ENCODE data around the gene GPHN. TPM values are rescaled to one million over a fixed set of nuclear protein-coding genes. Genes with fewer than 3 reads are reported as not detected.
"Not testable (repeated sequence)": the region's sequence is repeated elsewhere in the genome, so short reads cannot be mapped to it uniquely, and the experiment has no call there.

GPHN gene
- total RNA-seq, 1 donor from 2014 or later: 11.8 TPM

DNA sequence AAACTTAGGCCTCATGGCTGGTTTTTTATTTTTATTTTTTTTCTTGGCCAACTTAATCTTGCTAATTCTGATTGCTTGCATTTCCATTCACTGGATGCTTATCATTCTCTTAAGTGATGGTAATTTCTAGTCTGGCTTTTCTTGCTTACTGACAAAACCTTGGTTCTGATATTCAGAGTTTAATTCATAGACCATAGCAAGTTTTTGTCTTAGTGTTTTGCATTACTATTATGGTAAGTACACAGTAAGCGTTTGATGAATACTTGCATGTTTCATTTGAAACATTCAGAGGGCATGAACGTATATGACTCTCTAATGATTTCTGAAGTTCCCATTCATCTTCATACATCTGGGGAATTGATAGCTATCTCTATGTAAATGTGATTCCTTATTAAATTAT lies 55.8 kb downstream of the GPHN start:
- Histone ChIP-seq H3K27me3 (ENCODE audit: control insufficient read depth, insufficient read depth, low read length) (no peaks in the 10 kb centered on the region), H3K4me3 (ENCODE audit: low read depth, low read length) (no peak overlapping the region), H3K36me3 (ENCODE audit: control insufficient read depth, insufficient read depth, low read length) (no peaks in the 10 kb centered on the region)
- TF ChIP-seq, protein P1, sequence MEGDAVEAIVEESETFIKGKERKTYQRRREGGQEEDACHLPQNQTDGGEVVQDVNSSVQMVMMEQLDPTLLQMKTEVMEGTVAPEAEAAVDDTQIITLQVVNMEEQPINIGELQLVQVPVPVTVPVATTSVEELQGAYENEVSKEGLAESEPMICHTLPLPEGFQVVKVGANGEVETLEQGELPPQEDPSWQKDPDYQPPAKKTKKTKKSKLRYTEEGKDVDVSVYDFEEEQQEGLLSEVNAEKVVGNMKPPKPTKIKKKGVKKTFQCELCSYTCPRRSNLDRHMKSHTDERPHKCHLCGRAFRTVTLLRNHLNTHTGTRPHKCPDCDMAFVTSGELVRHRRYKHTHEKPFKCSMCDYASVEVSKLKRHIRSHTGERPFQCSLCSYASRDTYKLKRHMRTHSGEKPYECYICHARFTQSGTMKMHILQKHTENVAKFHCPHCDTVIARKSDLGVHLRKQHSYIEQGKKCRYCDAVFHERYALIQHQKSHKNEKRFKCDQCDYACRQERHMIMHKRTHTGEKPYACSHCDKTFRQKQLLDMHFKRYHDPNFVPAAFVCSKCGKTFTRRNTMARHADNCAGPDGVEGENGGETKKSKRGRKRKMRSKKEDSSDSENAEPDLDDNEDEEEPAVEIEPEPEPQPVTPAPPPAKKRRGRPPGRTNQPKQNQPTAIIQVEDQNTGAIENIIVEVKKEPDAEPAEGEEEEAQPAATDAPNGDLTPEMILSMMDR (IDR thresholded peaks at IDR 0.05; ENCODE audit: insufficient read depth, low read length, severe bottlenecking): no peak
- FAIRE-seq: no peak
- no peak for DNase-seq (ENCODE audit: low read depth)

DNA sequence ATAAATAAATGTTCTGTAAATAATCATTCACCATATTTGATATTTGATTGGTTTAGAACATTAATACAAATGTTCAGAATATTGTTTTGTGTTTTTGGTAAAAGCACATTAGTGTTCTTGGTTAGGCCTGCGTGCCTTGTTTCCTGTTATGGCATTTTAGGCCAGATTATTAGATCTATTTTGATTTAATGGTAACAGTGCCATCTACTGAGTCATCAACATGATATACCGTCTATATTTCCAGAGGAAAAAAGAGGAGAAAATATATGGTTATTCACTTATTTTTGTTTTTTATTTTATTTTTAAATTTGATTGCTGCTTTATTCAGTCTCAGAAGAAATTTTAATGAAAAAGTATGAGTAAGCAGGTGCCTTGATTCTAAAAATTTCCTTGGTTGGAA lies 60.3 kb downstream of the GPHN start:
- no peak overlapping the region for H3K4me3 ChIP-seq (ENCODE audit: low read depth, low read length)
- no peaks in the 10 kb centered on the region for H3K27me3 ChIP-seq (ENCODE audit: control insufficient read depth, insufficient read depth, low read length)
- TF ChIP-seq, protein P1 (IDR thresholded peaks at IDR 0.05; ENCODE audit: insufficient read depth, low read length, severe bottlenecking): no peak
- FAIRE-seq (no peak), DNase-seq (ENCODE audit: low read depth) (no peak)
- no peaks in the 10 kb centered on the region for H3K36me3 ChIP-seq (ENCODE audit: control insufficient read depth, insufficient read depth, low read length)

DNA sequence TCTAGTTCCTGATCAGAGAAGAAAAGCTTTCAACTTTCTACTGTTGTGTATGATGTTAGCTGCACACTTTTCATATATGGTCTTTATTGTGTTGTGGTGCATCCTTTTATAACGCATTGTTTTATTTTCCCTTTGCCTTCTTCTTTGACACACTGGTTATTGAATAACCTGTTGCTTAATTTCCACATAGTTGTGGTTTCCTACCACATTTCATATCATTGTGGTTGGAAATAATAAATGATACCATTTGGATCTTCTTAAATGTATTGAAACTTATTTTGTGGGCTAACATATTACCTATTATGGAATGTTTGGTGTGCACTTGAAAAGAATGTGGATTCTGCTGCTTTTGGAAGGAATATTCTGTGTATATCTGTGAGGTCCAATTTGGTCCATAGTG lies 64.9 kb downstream of the GPHN start:
- no peaks in the 10 kb centered on the region for H3K36me3 ChIP-seq (ENCODE audit: control insufficient read depth, insufficient read depth, low read length)
- H3K4me3 ChIP-seq (ENCODE audit: low read depth, low read length): no peak overlapping the region
- FAIRE-seq (no peak), DNase-seq (ENCODE audit: low read depth) (no peak)
- TF ChIP-seq, protein P1 (IDR thresholded peaks at IDR 0.05; ENCODE audit: insufficient read depth, low read length, severe bottlenecking): no peak
- no peaks in the 10 kb centered on the region for H3K27me3 ChIP-seq (ENCODE audit: control insufficient read depth, insufficient read depth, low read length)

DNA sequence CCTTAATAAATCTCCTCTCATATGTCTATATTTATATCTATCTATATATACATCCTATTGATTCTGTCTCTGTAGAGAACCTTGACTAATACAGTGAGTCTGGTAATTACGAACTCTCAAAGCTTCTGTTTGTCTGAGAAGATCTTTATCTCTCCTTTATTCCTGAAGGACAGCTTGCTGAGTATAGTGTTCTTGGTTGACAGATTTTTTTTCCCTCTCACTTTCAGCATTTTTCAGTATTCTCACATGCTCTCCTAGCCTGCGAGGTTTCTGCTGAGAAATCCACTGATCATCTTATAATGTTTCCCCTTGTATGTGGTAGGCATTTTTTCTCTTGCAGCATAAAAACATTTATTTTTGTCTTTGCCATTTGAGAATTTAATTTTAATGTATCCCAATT lies 67.1 kb downstream of the GPHN start:
- H3K27me3 ChIP-seq (ENCODE audit: control insufficient read depth, insufficient read depth, low read length): no peaks in the 10 kb centered on the region
- TF ChIP-seq, protein P1 (IDR thresholded peaks at IDR 0.05; ENCODE audit: insufficient read depth, low read length, severe bottlenecking): no peak
- no peaks in the 10 kb centered on the region for H3K36me3 ChIP-seq (ENCODE audit: control insufficient read depth, insufficient read depth, low read length)
- no peak overlapping the region for H3K4me3 ChIP-seq (ENCODE audit: low read depth, low read length)
- no peak for DNase-seq (ENCODE audit: low read depth)
- no peak for FAIRE-seq

DNA sequence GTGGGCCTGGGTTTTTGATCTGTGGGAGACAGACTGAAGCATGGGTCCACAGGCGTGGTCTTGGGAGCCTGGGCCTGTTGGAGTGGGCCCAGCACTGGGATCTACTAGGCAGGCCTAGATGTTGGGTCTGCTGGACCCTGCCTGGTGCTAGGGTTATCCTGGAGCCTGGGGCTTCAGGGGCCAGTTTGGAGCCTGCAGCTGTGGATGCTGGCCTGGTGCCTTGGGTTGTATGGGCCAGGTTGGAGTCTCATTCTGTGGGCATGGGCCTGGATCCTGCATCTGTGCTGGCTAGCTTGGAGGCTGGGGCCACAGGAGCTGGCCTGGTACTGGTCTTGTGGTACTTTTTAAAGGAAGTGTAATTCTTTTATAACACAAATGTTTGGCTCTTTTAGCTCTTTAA lies 68.0 kb downstream of the GPHN start:
- DNase-seq (ENCODE audit: low read depth): no peak
- TF ChIP-seq, protein P1 (IDR thresholded peaks at IDR 0.05; ENCODE audit: insufficient read depth, low read length, severe bottlenecking): no peak
- Histone ChIP-seq H3K27me3 (ENCODE audit: control insufficient read depth, insufficient read depth, low read length) (no peaks in the 10 kb centered on the region), H3K4me3 (ENCODE audit: low read depth, low read length) (no peak overlapping the region), H3K36me3 (ENCODE audit: control insufficient read depth, insufficient read depth, low read length) (no peaks in the 10 kb centered on the region)
- FAIRE-seq: no peak

DNA sequence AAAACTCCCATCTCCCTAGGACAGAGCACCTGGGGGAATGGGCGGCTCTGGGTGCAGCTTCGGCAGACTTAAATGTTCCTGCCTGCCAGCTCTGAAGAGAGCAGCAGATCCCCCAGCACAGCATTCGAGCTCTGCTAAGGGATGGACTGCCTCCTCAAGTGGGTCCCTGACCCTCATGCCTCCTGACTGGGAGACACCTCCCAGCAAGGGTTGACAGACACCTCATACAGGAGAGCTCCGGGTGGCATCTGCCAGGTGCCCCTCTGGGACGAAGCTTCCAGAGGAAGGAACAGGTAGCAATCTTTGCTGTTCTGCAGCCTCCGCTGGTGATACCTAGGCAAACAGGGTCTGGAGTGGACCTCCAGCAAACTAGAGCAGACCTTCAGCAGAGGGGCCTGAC lies 79.8 kb downstream of the GPHN start:
- H3K27me3 ChIP-seq (ENCODE audit: control insufficient read depth, insufficient read depth, low read length); DNase-seq (ENCODE audit: low read depth); FAIRE-seq; H3K4me3 ChIP-seq (ENCODE audit: low read depth, low read length); H3K36me3 ChIP-seq (ENCODE audit: control insufficient read depth, insufficient read depth, low read length): not testable (repeated sequence)
